Hematopoietic multipotent progenitor cell treated with erythropoietin and hydrocortisone succinate and interleukin-3 and kit ligand, for 4 days (in vitro differentiated cells): ENCODE data around the gene PLEKHM2.
"Not testable (repeated sequence)": the region's sequence is repeated elsewhere in the genome, so short reads cannot be mapped to it uniquely, and the experiment has no call there.

Source experiments
- DNase-seq: peaks from one replicate; pipeline ENCODE4 v3.0.0-alpha.2; 2015

Gene PLEKHM2

GRCh38 chr1:15678578-15678977 is 5.5 kb upstream of the PLEKHM2 start:
- peak; percentile 47 for DNase-seq

DNA sequence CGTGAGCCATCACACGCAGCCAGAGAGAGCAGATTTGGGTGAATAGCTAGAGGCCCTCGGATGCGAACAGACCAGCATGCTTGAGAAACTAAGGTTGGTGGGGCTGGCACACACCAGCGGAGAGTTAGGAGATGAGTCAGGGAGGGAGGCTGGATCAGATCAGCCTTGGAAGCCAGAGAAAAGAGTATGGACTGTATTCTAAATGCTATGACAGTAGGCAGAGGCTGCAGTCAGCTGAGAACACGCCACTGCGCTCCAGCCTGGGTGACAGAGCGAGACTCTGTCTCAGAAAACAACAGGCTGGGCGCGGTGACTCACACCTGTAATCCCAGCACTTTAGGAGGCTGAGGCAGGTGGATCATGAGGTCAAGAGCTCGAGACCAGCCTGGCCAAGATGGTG is 4.0 kb upstream of the PLEKHM2 start:
- no peak for DNase-seq

DNA sequence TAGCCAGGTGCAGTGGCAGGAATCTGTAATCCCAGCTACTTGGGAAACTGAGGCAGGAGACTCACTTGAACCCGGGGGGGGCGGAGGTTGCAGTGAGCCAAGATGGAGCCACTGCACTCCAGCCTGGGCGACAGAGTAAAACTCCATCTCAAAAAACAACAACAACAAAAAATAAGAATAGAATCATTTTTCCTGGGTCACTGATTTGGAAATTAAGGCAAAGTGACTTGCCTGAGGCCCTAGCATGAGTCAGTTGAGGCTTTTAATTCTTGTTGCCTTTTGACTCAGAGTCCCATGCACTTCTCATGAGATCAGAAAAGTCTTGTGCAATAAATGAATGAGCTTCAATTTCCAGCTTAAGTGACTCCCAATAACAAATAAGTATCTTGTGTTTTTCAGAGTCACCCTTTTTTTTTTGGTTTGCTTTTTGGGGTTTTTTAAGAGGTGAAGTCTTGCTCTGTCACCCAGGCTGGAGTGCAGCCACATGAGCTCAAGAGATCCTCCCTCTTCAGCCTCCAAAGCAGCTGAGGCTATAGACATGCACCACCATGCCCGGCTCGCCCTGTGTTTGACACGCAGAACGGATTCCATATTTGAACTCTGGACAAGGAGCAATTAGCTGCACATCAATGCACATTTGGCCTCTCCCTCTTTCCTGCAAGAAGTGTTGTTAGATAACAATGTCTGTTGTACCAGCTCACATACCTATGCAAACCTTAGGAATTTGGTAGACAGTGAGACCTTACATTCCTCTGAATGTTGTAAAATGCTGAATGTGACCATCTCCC is 3.4 kb upstream of the PLEKHM2 start:
- no peak for DNase-seq

DNA sequence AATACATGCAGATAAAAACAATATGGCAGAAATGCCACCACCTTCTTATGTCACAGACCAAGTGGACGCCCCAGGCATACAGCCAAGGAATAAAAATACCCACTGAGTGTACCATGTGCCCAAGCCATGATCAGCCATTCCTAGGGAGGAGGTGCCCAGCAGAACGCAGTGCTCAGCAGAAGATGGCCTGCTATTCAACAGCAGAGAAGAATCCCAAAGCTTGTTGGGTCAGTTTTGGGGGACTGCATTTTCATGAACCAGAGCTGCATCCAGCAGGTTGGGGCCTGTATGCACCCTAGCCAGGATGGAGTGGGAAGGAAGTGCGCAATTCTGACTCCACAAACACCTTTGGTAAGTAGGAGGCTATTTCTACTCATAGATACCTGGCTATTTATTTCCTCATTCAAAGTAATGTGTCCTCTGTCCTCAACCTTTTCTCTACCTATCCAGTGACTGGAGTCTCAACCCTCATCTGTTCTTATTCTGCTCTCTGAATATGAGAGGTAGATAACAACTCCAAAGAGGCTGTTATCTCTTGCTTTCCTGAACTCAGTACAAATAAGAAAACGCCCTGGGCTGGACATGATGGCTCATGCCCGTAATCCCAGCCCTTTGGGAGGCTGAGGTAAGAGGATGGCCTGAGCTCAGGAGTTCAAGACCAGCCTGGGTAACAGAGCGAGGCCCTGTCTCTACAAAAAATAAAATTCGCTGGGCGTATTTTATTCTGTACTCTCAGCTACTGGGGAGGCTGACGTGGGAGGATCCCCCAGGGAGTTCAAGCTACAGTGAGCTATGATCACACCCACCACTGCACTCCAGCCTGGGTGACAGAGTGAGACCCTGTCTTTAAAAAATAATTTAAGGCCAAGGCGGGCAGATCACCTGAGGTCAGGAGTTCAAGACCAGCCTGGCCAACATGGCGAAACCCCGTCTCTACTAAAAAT is 2.5 kb upstream of the PLEKHM2 start:
- DNase-seq: no peak

DNA sequence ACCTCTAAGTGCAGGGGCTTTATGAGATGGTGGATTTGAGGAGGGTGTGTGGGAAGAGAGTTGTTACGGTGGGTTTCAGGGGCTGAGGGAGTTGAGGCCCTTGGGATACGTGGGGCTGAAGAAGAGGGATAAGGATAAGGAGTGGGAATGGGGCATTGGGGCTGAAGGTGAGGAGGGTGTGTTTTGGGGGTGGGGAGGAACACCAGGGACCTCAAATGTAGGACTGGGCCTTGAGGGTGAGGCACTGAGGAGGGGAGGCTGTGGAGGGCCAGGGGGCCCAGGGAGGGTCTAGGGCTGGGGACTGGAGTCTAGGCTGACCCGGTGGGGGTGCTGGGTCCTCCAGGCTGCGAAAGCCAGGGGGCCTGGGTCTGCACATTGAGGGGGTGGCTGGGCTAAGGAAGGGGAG is 1.2 kb upstream of the PLEKHM2 start:
- no peak for DNase-seq

GRCh38 chr1:15683345-15684039 is 628 bp upstream of the PLEKHM2 start:
- no peak for DNase-seq

DNA sequence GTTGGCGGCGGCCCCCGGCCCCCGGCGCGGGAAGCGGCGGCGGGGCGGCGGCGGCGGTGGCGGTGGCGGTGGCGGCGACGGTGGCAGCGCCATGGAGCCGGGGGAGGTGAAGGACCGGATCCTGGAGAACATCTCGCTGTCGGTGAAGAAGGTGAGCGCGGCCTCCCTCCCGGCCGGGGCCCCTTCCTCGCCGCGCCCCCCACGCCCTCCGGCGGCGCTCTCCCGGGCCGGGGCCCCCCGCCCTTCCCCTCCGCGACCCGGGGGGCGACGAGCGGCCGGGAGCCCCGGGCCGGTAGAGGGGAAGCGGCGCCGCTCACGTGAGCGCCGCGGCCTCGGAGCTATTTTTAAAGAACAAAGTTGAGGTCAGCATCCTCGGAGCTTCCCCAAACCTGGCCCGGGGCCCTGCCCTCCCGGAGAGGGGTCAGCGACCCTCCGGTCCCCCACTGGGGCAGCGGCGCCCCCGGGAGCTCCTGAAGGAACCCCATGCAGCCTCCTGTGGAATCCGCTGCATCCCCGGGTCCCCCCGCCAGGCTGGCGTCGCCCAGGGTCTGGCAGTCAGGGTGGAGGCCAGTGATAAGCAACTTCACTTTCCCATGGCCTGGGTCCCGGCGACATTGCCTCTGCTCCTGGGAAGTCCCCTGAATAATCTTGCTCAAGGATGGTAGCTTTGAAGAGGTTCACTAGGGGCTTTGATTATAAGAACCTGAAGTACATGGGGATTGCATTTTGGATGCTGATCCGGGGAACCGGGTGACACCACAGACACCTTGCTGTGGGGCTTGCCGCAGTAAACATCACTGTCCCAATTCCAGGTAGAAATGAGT is 560 bp downstream of the PLEKHM2 start:
- peak; percentile 78 for DNase-seq

DNA sequence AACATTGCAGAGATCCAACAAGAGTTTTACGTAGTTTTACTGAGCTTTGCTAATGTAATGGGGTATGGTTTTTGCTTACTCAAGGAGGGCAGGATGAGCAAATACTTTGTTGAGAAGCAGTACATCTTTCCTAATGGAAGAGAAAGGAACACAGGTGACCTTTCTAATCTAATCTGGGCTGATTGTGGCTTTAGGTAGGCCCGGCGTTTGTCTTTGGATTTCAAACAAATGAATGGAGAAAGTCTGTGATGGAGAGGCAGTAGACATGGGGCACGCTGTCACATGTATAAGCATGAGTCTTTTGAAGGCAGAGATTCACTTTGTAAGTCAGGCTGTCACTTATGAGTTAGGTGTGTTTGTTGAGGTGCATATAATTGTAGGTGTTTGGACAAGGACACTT is 1.7 kb downstream of the PLEKHM2 start:
- no peak for DNase-seq

- DNase-seq: no peak
Observed at GRCh38 chr1:15687446-15687845, 3.3 kb downstream of the PLEKHM2 start.

- no peak for DNase-seq
Observed at GRCh38 chr1:15690317-15690716, 6.2 kb downstream of the PLEKHM2 start.

DNA sequence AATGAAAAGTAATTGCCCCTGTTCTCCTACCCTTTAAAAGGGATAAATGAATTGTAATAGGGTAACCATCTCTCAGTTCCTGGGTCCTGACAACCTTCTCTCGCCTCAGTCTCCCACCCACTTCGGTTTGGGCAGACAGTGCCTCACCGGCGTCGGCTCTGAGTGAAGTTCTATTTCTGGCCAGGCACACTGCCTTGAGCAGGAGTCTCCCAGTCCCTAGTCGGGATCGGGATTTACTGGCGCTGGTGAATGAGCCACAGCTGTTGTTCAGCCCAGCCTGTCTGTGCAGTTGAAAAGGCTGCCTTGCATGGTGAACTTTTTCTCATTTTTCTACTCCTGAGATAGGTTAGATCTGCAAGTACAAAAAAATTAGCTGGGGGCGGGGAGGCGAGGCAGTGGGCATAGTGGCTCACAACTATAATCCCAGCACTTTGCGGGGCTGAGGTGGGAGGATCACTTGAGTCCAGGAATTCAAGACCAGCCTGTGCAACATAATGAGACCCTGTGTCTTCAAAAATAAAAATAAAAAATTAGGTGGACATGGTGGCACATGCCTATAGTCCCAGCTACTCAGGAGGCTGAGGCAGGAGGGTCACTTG is 7.4 kb downstream of the PLEKHM2 start:
- DNase-seq: no peak

GRCh38 chr1:15692121-15692682 is 8.1 kb downstream of the PLEKHM2 start:
- peak; percentile 38 for DNase-seq

- DNase-seq: no peak
Observed at GRCh38 chr1:15693371-15693770, 9.3 kb downstream of the PLEKHM2 start.

DNA sequence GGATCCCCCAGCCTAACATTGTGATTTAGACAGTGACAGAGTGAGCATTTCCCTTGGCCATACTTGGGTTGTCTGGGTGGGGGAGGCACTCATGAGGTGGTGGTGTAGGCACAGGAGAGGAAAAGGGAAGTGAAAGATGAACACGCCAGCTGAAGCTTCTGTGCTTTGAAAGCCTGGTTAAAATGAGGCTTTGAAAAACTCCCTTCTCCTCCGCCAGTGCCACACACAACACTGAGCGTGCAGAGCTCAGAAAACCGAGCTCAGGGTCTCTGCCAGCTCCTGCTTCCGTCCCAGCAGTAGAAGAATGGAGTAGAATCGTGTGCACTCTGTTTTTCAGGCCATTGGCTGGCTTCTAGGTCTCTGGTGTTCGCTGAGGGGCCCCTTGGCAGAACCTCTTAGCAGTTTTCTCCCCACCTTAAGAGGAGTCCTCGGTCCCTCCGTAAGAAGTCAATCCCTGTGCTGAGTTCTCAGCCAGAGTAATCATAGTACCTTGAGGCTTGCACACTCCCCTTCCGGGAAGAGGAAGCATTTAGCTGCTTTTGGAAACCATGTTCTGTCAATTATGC is 12.9 kb downstream of the PLEKHM2 start:
- peak; percentile 84 for DNase-seq

GRCh38 chr1:15698201-15698600 is 14.1 kb downstream of the PLEKHM2 start:
- no peak for DNase-seq

GRCh38 chr1:15699321-15699720 is 15.2 kb downstream of the PLEKHM2 start:
- not testable (repeated sequence) for DNase-seq

DNA sequence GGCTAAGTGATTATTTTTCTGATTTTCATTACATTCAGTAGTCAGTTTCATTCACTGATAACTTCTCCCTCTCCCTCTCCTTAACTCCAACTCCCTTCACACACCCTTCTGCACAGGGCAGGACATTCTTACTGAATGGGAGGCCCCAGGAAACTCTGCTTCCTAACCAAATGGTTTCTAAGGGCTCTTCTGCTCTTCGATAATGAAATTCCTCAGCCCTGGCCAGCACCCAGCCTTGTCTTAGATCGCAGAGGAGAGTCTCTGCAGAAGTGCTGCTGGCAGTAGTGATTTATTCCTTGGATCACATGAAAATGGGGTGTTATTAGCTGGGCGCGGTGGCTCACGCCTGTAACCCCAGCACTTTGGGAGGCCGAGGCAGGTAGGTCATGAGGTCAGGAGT is 16.4 kb downstream of the PLEKHM2 start:
- no peak for DNase-seq

DNA sequence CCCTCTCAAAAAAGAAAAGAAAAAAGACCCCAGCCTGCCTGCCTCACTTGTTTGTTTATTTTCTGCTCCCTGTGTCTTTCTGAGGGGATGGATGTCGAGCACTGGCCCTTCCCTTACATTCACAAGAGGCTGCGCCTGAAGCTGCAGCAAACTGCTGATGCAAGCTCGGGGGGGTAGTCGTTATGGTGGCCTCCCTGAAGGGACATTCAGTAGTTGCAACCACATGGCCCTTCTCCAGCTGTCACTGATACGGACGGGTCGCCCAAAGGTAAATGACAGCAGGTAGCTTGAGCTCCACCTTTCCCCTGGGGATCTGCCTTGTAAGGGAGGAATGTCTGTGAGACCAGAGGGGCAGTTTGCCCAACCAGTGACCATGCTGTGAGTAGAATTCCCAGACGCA is 17.7 kb downstream of the PLEKHM2 start:
- no peak for DNase-seq

- peak; percentile 25 for DNase-seq
Observed at GRCh38 chr1:15702722-15703550, 18.8 kb downstream of the PLEKHM2 start.

DNA sequence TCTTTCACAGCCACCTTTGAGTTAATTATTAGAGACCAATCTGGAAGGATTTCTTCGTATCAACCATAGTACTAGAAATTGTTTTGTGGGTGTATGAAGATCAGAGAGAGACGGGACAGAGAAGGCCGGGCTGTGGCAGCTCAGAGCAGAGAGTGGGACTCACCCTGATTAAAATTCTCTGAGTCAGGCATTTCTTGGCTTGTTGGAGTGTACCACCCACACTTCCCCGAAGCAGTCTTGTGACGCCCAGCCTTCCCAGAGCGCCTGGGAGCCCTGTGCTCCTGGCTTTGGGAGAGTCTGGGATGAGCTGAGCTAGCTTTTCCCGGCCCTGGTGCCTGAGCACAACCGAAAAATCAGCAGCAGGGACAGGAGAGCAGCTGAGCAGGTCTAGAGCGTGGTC is 19.4 kb downstream of the PLEKHM2 start:
- DNase-seq: no peak
